Right renal pelvis (tissue), 4 donors: ENCODE data around the gene MRPS23. TPM values are rescaled to one million over a fixed set of nuclear protein-coding genes. Genes with fewer than 3 reads are reported as not detected.

Experiments used
- DNase-seq, 4 donors: peaks; one replicate each; pipeline ENCODE4 v3.0.0-alpha.2; 2013; ENCODE audit warnings: low read depth in 4 of 4, low spot score in 3 of 4, missing footprints in 1 of 4
- polyA plus RNA-seq, 4 donors: library from polyadenylated mRNA; unstranded; fragments of 120-200 nt; gene quantifications; one replicate each; pipeline ENCODE4 v1.2.1, GENCODE V29; 2013; ENCODE audit not compliant: insufficient read length in 4 of 4

Gene MRPS23
- polyA plus RNA-seq, 4 donors: 62.1 to 65.7 (median 64.7) TPM

DNA sequence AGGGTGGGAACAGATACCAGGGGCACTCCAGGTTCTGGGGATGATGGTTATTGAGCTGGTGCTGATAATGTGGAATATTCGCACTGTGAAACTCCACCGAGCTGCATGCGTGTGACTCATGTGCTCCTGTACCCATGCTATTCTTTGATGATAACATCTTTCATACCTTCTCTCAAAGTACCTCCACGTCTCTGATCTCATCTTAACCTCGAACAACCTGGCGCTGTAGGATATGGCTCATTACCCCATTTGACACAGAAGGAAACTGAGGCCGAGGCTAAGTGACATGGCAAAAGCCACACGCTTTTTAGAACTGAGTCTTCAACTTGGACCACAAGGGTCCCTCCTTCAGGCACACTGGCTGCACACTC lies 30.2 kb upstream of the MRPS23 start:
- DNase-seq: no peak

DNA sequence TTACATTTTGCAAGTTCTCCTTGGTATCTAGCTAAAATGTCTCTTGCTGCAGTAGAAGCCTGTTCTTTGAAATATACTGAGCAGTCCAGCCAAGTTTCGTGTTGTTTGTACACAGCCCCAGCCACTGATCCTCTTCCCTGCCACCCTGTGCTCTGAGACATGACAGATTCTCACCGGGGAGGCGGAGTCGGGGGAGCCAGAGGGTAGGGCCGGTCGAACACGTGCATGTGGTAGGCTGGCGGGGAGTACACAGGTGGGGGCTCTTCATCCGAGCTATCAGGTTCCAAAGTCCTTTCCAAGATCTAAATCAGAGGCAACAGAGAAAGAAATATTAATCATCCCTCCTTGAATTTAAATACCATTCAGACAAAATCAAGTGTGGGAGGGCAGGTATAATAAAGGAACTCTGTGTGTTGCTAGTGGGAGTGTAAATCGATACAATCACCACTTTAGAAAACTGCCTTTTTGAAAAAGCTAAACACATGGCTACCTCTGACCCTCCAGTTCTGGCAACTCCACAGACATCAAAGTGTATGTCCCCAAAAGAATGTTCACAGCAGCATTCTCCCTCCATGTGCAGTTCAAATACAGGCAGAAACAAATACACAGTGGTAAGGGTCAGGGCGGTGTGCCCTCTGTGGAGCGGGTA lies 29.7 kb upstream of the MRPS23 start:
- no peak for DNase-seq

DNA sequence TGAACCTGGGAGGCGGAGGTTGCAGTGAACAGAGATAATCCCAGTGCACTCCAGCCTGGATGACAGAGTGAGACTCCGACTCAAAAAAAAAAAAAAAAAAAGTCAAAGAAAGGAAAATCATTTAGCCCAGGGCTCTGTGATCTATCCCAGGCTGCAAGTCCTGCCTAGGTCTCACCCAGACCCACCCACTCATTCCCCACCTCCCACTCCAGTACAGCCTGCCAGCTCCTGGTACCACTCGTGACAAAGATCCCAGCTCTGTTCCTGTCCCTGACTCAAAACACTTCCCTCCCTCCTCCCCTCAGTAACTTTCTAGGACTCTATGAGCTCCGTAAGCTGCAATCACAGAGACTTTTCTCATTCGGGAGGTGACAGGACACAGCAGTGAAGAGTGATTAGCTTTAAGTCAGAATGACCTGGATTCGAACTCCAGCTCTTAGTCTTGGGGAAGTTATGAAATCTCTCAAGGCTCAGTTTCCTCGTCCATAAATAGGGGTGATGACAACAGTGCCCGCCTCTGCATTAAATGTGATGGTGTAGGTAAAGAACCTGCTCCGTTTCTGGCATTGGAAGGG lies 28.0 kb upstream of the MRPS23 start:
- no peak for DNase-seq

DNA sequence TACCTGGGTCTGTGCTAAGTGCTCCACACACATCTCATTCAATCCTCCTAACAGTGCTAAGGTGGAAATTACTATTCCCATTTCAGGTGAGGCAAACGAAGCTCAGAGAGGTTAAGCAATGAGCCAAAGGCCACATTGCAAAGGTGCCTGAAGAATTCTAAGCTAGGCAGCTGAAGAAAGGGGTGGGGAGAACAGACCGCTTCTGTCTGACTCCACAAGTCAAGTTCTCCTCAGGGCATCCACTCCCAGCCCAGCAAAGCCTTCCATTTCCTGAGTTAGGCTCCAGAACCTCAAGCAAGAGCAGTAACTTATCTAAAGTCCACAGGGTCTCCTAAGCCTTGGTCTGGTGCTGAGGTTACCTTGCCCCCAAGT lies 27.0 kb upstream of the MRPS23 start:
- DNase-seq: no peak

DNA sequence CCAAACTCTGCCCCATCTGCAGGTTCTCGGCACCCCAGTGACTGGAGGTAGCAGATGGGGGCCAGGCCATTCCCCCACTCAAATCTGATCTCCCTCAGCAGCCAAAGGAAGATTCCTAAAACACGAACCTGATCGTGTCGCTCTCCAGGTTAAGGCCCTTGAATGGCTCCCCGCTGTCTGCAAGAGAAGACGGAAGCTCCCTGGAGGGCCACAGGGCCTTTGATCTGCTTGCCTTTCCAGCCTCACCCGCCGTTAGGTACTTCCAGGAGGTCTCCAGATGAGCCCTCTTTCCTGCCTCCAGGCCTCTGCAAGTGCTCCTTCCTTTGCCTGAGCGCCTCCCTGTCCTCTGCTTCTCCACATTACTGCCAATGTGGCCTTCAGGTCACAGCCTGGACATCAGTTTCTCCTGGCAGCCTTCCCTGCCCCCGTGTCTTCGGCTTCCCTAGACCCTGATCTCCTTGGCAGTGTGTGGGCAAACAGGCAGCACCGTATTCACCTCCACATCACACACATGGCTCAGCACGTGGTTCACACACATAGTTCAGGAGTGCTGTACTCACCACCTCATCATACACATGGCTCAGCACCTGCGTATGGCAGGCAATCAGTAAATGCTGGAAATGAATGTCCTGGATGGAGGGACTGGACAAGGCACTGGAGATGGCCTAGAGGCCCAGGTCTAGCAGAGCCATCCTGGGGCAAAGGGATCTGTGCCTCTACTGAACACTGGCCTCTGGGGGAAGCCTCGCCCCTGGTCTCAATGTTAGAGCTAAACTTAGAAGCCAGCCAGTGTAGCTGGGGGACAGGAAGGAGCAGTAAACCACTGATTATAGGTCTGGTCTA lies 26.4 kb upstream of the MRPS23 start:
- DNase-seq: no peak

DNA sequence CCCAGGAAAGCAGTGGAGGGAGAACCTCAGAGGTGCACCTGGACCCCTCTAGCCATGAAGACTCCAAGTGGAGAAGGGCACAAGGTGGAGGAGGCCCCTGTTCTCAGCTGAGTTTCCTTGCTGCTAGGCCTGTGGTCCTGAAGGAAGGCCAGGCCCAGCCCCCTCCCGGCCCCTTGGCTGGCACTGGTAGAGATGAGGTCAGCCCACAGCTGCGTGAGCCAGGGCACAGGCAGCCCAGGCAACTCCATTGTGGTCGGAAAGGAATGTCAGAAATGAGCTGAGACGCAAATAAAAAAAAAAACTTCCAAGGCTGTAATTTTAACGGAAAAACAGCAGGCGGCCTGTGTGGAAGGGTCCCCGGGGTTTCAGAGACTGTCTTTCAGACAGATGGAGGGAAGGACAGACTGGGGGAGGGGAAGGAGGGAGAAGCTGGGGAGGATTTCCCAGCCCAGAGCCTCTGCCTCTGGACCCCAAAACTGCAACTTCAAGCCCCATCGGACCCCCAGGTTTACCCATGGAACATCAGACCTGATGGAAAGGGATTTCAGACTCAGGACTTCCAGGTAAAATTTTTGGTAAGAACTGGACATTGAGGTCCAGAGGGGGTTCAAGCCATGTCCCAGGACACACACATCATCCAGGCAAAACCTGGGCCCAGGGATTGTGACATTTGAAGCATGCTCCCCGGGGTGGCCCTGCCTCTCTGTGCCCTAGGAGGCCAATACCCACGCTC lies 25.6 kb upstream of the MRPS23 start:
- DNase-seq: peak in 3 of 4 donors; percentile 69 to 77 (median 73)

DNA sequence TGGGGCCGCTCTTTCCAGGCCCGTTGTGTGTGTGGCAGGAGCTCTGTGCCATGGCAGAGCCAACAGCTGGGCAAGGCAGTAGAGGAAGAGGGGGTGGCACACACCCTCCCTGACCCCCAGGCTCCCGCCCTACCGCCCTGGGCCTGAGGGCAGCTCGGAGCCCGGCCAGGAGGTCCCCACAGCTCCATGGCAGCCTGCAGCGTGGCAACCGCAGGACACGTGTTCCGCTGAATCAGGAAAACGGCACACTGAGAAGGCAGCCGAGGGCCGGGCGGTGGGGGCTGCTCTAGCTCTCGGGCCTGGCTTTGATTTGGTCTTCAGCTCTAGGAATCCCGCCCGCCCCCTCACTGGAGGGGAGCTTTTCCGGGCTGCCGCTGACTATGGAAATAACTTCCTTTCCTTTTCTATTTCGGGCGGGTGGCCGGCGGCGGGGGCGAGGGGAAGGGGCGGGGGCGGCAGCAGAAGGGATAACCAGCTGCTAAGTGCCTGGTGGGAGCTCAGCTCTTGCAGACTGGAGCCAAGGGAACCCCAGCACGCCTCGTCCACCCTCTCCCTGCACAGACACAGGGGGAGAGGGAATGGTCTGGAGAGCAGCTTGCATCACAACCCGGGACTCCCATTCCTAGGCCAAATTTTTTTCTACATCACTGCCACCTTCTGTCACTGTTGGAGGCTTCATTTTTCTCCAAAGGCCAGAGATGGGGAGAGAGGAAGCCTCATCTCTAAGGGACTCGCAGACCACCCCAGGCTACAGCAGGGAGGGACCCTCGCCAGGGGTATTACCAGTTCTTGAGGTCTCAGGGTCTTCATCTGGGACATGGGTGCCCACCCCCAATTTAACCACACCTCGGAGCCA lies 24.8 kb upstream of the MRPS23 start:
- peak in 2 of 4 donors; percentile 76 to 82 for DNase-seq

DNA sequence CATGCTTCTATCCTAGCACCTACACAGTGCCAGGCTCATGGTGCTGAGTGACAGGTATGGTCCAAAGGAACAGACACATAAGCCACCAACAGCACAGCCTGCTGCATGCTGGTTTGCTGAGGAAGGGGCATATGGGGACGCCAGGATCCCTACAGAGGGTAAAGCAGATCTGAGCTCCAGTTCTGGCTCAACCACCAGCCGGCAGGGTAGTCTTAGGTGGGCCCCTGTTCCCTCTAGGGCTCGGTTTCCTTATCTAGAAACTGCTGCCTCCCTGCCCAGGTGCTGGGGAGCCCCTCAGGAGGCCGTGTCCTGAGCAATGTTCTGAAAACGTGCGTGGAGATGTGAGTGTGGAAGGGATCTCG lies 24.2 kb upstream of the MRPS23 start:
- no peak for DNase-seq

DNA sequence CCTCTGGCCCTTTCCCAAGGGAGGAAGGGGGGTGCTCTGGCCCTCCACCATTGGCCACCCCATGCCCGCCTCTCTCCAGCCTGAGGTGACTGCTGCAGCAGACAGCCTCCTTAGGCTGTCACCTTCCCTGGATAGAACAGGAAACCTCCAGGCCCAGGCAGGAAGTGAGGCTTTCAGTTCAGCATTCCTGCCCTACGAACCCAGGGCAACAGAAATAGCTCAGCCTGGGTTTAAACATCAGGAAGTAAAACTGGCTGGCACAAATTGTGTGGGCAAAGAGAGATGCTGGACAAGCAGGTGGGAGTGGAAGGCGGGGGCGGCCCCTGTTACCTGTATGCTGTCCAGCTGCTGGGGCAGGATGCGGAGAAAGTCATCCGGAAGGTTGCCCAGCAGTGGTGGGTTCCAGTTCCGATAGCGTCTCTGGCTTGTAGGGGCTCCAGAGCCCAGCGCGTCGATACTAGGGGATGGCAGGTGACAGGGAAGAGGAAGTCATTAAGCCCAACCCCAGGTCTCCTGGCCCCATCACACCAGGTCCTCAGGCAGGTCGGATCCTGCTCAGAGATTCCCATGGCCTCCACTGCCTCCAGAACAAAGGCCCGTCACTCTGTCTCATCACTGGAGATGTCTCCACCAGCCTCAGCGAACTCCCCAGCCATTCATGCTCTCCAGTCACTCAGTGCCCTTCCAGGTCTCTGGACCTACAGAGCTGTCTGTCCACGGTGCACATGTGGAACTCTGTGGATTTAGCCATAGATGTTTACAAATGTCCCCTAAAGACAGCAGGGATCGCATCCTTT lies 23.6 kb upstream of the MRPS23 start:
- no peak for DNase-seq

DNA sequence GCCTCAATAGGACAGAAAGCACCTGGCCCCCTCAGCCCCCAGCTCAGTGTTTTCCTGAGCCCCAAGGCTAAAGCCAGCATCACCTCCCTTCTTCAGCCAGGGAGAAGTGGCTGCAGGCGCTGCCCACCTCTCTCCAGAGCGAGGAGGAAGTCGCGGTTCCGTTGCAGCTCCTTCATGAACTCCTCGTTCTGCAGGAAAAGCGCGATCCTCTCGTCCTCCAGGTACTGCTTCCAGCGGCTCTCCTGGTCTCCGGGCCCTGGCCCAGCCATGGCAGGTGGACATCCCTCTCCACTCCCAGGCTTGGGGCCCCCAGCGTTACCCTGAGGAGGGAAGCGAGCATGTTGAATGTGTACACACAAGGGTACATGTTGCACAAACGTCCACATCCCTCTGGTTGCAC lies 22.7 kb upstream of the MRPS23 start:
- DNase-seq: no peak

DNA sequence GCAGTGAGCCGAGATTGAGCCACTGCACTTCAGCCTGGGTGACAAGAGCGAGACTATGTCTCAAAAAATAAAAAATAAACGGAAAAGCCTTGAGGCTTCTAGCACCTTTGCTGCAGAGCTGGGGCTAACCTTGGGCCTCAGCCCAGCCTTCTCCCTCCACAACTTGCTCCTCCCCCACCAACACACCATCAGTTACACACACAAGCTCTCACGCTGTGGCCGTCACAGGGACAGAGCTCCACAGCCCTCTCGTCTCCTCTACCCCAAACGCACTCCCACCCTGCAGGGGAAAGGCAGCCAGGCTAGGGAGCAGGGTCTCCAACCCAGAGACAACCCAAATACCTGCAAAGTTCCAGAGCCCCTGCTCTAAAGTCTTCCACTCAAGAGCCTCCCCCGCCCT lies 22.0 kb upstream of the MRPS23 start:
- DNase-seq: no peak

DNA sequence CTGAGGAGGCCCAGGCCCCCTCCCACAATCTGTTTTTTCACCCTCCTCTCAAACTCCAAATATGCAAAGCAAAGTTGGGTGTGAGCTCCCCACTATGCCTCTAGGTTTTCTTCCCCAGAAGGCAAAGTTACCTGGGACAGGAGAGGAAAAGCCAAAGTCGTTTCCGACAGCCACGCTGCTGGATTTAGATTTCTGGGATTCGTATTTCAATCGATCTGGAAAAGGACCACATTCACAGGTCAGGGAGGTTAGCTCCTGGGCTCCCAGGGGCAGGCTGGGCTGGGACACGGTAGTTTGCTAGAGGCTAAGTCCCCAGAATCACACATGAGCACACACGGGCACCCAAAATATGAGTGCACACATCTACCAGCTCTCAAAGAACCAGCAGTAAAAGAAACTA lies 21.3 kb upstream of the MRPS23 start:
- no peak for DNase-seq

DNA sequence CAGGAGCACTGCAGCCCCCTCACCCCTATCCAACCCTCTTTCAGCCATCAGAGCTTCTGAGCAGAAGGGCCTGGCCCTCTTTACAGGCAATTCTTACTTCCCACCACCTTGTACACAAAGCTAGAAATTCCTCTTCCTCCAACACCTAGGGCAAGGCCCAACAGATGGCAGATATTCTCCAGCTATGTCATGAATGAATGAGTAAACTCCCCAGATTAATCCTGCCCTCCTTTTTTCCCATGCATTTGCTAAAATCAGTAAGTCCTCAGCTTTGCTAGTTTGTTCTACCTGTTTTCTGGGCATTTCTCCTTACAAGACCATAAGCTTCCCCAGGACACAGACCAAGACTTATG lies 20.4 kb upstream of the MRPS23 start:
- no peak for DNase-seq

DNA sequence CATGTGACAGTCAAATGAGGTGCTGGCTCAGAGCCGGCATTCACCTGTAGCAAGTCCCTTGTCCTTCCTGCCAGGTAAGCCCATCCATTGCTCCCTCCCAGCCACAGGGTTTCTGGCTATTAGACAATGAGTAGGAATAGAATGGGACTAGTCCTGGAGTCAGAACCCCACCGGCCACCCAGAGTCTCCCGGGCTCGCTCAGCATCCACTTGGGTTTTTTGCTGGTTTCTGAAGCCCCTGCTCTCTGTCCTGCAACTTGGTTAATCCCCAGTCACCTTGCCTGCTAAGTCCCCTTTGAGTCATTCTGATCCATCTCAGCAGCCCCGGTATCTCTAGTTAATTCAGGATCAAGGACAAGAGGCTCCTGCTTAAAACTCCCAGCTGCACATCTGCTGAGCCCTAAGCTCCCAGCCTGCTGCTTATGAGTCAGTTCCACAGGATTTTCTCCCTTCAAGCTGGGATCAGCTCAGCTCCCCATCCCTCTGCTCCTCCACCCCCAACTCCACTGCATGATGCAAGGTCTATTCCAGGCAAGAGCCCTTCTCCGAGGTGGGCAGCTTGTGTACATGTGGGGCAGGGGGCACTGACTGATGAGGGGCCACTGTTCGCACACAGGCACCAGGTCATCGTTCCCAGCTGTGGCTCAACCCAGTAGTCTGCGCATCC lies 19.9 kb upstream of the MRPS23 start:
- no peak for DNase-seq

DNA sequence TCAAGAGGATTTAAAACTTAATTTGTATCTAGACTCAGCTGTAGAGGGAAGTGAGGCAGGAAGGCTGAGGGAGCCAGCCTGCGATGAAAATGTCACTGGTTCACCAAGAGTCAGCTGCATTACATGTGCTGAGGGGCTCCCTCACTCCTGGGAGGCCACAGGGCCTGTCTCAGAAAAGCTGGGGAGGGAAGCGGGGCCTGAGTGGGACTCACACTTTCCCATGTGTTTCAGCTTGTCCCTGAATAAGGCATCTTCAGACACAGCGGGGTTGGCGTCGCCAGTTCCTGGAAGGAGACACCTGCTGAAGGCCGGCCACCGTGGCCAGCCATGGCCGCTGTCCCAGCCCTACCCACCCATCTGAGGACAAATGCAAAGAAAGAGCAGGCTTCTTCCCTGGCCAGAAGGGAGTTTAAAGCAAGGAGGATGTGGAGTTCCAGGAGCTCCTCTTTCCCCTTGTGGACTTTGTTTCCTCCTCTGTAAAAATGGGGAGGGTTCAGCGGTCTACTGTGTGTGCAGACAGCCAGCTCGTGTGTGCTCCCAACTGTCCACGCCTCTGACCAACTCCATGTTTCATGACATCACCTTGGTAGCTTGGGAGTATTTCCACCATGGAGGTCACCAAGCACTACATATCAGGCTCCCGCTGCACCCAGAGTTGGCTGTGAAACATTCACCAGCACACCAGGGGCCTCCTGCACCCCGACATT lies 19.2 kb upstream of the MRPS23 start:
- DNase-seq: no peak

DNA sequence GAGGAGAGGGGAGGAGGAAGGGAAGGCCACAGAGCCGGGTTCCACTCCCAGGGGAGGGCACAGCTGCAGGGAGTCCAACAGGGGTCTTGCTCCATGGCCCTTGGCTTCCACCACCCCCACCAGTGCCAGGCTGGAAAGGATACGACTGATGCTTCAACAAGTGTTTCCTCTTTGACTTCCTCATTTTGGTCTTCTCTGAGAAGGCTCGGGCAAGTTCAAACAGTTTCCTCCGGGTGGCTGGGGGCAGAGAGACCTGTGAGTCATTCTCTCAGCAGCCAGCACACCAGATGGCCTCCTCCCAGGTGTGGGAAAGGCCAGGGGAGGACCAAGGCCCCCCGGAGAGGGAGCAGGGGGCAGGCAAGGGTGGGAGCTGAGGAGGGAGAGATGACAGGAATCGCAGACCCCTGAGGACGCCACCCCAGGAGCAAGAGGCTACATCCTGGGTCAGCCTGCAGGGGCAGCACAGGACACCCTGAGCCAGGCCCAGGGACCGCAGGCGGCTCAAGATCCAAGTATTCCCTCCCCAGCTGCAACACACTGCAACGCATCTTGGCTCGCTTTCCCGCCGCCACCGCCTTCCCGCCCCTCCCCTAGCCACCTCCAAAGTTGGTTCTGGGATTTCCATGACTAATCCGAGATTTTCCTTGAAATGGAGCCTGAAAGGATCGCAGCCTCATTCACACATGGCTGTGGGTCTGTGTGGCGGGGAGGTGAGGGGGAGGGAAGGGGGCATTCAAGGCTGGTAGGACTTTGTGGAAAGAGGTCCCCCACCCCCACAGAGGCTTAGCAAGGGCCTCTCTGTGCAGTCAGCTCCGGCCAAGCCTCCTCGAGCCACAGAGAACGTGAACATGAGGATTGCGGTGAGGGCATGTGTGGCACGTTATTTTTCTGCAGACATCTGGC lies 18.4 kb upstream of the MRPS23 start:
- DNase-seq: no peak

DNA sequence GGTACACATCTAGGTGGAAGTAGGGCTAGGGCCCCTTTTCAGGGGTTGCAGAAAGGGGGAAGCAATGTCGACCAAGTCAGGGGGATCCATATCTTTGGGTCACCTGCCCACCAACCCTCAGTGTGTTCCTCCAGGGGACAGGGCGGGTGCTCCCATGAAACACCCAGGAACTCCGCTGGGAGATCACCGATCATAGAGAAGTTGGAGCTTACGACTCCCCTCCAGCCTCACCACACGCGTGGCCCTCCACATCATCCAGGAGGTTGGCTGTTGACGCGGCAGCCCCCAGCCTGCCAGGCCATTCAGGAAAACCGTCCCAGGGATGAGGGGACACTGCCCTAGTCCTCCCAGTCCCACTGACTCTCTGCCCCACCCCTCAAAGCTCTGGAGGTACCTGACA lies 17.3 kb upstream of the MRPS23 start:
- DNase-seq: no peak

DNA sequence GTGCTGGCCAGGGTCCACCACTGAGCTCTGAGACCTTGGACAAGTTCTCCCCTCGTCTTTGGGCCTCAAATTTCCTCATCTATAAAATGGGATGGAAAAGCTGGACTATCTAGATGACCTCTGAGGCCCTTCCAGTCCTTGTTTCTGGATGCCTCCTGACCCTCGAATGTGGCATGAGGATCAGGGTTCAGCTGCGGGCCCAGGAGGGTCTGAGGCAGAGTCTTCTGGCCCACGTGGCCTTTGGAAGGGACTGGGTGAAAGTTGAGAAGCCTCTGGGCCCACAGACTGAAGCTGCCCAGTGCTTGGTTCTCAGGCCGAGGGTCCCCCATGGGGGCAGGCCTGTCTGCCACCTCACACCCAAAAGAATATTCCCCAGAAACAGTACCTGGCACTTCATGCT lies 16.9 kb upstream of the MRPS23 start:
- DNase-seq: no peak
